ENCODE measurements around the gene TSEN2. TPM values are rescaled to one million over a fixed set of nuclear protein-coding genes. Genes with fewer than 3 reads are reported as not detected.
"Not testable (repeated sequence)": the region's sequence is repeated elsewhere in the genome, so short reads cannot be mapped to it uniquely, and the experiment has no call there.

The TSEN2 gene
- total RNA-seq, 2 donors from 2014 or later, result 16.6 to 18.2 TPM

DNA sequence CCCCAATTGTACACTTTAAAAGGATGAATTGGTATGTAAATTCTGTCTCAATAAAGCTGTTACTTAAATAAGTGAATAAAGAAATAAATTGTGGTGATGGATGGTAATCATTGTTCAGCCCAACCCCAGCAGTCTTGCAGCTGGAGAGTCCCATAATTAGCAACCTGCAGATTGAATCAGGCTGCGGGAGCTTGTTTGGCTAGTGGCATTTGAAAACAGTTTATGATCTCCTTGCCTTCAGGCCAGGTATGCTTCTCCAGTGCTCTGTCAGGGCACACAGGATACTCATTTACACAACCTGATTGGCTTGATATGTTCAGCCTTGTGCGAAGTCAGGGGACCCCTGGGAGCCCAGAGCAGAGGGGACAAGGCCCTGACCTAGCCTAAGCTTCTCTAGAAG, 16.5 kb upstream of the TSEN2 start:
- no peaks in the 10 kb centered on the region for H3K4me1 ChIP-seq (ENCODE audit: control insufficient read depth, insufficient read depth, low read length)
- Mint-ChIP-seq H3K4me1 (peaks cover 9% of the 10 kb centered on the region), H3K36me3 (ENCODE audit: low read depth) (no peaks in the 10 kb centered on the region), H3K4me3 (no peak overlapping the region), H3K9me3 (no peaks in the 10 kb centered on the region), H3K27me3 (ENCODE audit: insufficient read depth) (peaks cover 8% of the 10 kb centered on the region), H3K27ac (no peak overlapping the region)
- WGBS, 2 experiments (ENCODE audit: insufficient coverage in 1 of 2, insufficient read length in 1 of 2), result 85 to 100% methylated on average over 2 of the region's 2 CpGs
- no peaks in the 10 kb centered on the region for H3K9me3 ChIP-seq (ENCODE audit: control insufficient read depth, low read length)
- no peak overlapping the region for H3K27ac ChIP-seq (ENCODE audit: low read depth, low read length)
- H3K27me3 ChIP-seq (ENCODE audit: control insufficient read depth, insufficient read depth, low read length, poor library complexity, severe bottlenecking), result peaks cover 1% of the 10 kb centered on the region
- TF ChIP-seq, protein P1, sequence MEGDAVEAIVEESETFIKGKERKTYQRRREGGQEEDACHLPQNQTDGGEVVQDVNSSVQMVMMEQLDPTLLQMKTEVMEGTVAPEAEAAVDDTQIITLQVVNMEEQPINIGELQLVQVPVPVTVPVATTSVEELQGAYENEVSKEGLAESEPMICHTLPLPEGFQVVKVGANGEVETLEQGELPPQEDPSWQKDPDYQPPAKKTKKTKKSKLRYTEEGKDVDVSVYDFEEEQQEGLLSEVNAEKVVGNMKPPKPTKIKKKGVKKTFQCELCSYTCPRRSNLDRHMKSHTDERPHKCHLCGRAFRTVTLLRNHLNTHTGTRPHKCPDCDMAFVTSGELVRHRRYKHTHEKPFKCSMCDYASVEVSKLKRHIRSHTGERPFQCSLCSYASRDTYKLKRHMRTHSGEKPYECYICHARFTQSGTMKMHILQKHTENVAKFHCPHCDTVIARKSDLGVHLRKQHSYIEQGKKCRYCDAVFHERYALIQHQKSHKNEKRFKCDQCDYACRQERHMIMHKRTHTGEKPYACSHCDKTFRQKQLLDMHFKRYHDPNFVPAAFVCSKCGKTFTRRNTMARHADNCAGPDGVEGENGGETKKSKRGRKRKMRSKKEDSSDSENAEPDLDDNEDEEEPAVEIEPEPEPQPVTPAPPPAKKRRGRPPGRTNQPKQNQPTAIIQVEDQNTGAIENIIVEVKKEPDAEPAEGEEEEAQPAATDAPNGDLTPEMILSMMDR (conservative IDR thresholded peaks at IDR 0.05), result no peak
- no peak for DNase-seq
- no peak overlapping the region for H3K9ac ChIP-seq (ENCODE audit: extremely low read depth, low read length, poor library complexity, severe bottlenecking)
- no peak overlapping the region for H3K4me3 ChIP-seq (ENCODE audit: low read length)
- H3K36me3 ChIP-seq (ENCODE audit: control insufficient read depth, insufficient read depth, low read length), result no peaks in the 10 kb centered on the region

DNA sequence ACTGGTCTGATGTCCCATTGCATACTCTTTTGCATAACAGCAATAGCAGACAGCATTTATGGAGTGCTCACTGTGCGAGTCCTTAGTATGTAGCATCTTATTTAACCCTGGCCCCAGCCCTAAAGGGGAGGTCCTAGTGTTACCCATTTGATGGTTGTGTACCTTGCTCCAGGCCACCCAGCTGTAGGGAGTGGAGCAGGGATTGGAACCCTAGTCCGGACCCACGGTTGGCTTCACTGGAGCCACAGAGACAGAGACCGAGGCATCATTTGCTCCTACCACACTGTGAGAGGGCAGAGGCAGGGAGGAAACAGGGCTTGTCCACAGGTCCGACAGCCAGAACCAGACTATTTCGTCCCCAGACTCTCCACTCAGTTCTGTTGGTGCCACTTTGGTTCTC, 16.0 kb upstream of the TSEN2 start:
- H3K4me1 ChIP-seq (ENCODE audit: control insufficient read depth, insufficient read depth, low read length), result no peaks in the 10 kb centered on the region
- no peaks in the 10 kb centered on the region for H3K36me3 Mint-ChIP-seq (ENCODE audit: low read depth)
- H3K4me3 ChIP-seq (ENCODE audit: low read length), result no peak overlapping the region
- H3K9ac ChIP-seq (ENCODE audit: extremely low read depth, low read length, poor library complexity, severe bottlenecking), result no peak overlapping the region
- H3K9me3 Mint-ChIP-seq, result no peaks in the 10 kb centered on the region
- H3K27me3 ChIP-seq (ENCODE audit: control insufficient read depth, insufficient read depth, low read length, poor library complexity, severe bottlenecking), result peaks cover 5% of the 10 kb centered on the region
- 91 to 95% methylated on average over 3 to 6 of the region's 6 CpGs for WGBS, 2 experiments (ENCODE audit: insufficient coverage in 1 of 2, insufficient read length in 1 of 2)
- peaks cover 9% of the 10 kb centered on the region for H3K4me1 Mint-ChIP-seq
- TF ChIP-seq, protein P1 (conservative IDR thresholded peaks at IDR 0.05), result no peak
- DNase-seq, result no peak
- no peak overlapping the region for H3K27ac ChIP-seq (ENCODE audit: low read depth, low read length)
- H3K36me3 ChIP-seq (ENCODE audit: control insufficient read depth, insufficient read depth, low read length), result no peaks in the 10 kb centered on the region
- H3K27me3 Mint-ChIP-seq (ENCODE audit: insufficient read depth), result peaks cover 9% of the 10 kb centered on the region
- no peaks in the 10 kb centered on the region for H3K9me3 ChIP-seq (ENCODE audit: control insufficient read depth, low read length)
- no peak overlapping the region for H3K4me3 Mint-ChIP-seq
- no peak overlapping the region for H3K27ac Mint-ChIP-seq

GRCh38 chr3:12468757-12469156, 15.5 kb upstream of the TSEN2 start:
- TF ChIP-seq, protein P1 (conservative IDR thresholded peaks at IDR 0.05), result no peak
- peaks cover 5% of the 10 kb centered on the region for H3K27me3 ChIP-seq (ENCODE audit: control insufficient read depth, insufficient read depth, low read length, poor library complexity, severe bottlenecking)
- no peak for DNase-seq
- no peaks in the 10 kb centered on the region for H3K4me1 ChIP-seq (ENCODE audit: control insufficient read depth, insufficient read depth, low read length)
- WGBS, 2 experiments (ENCODE audit: insufficient coverage in 1 of 2, insufficient read length in 1 of 2), result 82 to 100% methylated on average over 1 to 2 of the region's 2 CpGs
- H3K36me3 ChIP-seq (ENCODE audit: control insufficient read depth, insufficient read depth, low read length), result no peaks in the 10 kb centered on the region
- H3K4me3 Mint-ChIP-seq, result no peak overlapping the region
- H3K9me3 Mint-ChIP-seq, result no peaks in the 10 kb centered on the region
- no peaks in the 10 kb centered on the region for H3K9me3 ChIP-seq (ENCODE audit: control insufficient read depth, low read length)
- H3K27me3 Mint-ChIP-seq (ENCODE audit: insufficient read depth), result peaks cover 9% of the 10 kb centered on the region
- no peak overlapping the region for H3K27ac Mint-ChIP-seq
- H3K4me3 ChIP-seq (ENCODE audit: low read length), result no peak overlapping the region
- H3K27ac ChIP-seq (ENCODE audit: low read depth, low read length), result no peak overlapping the region
- no peak overlapping the region for H3K9ac ChIP-seq (ENCODE audit: extremely low read depth, low read length, poor library complexity, severe bottlenecking)
- no peaks in the 10 kb centered on the region for H3K36me3 Mint-ChIP-seq (ENCODE audit: low read depth)
- H3K4me1 Mint-ChIP-seq, result peaks cover 9% of the 10 kb centered on the region

DNA sequence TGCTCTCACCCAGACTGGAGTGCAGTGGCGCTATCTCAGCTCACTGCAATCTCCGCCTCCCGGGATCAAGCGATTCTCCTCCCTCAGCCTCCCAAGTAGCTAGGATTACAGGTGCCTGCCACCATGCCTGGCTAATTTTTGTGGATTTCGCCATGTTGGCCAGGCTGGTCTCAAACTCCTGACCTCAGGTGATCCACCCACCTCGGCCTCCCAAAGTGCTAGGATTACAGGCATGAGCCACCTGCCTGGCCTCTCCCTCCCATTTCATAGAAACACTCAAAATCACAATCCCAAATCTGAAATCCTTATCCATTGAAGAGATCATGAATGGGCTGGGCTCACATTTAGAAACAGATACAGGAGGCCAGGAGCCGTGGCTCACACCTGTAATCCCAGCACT, 15.1 kb upstream of the TSEN2 start:
- not testable (repeated sequence) for H3K4me1 ChIP-seq (ENCODE audit: control insufficient read depth, insufficient read depth, low read length); H3K9me3 ChIP-seq (ENCODE audit: control insufficient read depth, low read length); H3K4me3 Mint-ChIP-seq; H3K27ac Mint-ChIP-seq; H3K27me3 ChIP-seq (ENCODE audit: control insufficient read depth, insufficient read depth, low read length, poor library complexity, severe bottlenecking); H3K36me3 ChIP-seq (ENCODE audit: control insufficient read depth, insufficient read depth, low read length); H3K36me3 Mint-ChIP-seq (ENCODE audit: low read depth); H3K9ac ChIP-seq (ENCODE audit: extremely low read depth, low read length, poor library complexity, severe bottlenecking); H3K4me1 Mint-ChIP-seq; H3K9me3 Mint-ChIP-seq; DNase-seq; H3K4me3 ChIP-seq (ENCODE audit: low read length); H3K27ac ChIP-seq (ENCODE audit: low read depth, low read length); H3K27me3 Mint-ChIP-seq (ENCODE audit: insufficient read depth)
- WGBS, 2 experiments (ENCODE audit: insufficient coverage in 1 of 2, insufficient read length in 1 of 2), result 62 to 65% methylated on average over 6 to 7 of the region's 7 CpGs
